Measurements from ENCODE around the gene GOT2.

GRCh38 chr16:58685084-58685449 is 49.0 kb downstream of the GOT2 start:
- no peak for TF ChIP-seq TAF1 (IDR thresholded peaks at IDR 0.05; ENCODE audit: borderline replicate concordance, low read depth, low read length)
- TF ChIP-seq POLR2AphosphoS5 (IDR thresholded peaks at IDR 0.05; ENCODE audit: low read depth, low read length), result no peak

All from GM12892 (cell line).